Neural cell (in vitro differentiated cells): Measurements from ENCODE around the gene CPO. TPM values are rescaled to one million over a fixed set of nuclear protein-coding genes. Genes with fewer than 3 reads are reported as not detected.

Source experiments
- H2AFZ ChIP-seq: fragments of 200-600, 300-800 bp; sonication (generic), shearing (Covaris generic); 2 replicates; pipeline ENCODE4 v1.6.0; 2014; ENCODE audit warnings: low read depth, mild to moderate bottlenecking, antibody characterized with exemption, low read length, moderate library complexity
- H3F3A ChIP-seq: fragments of 200-600 bp; shearing (Covaris generic); 2 replicates; pipeline ENCODE4 v1.6.1; 2016; ENCODE audit warnings: mild to moderate bottlenecking, moderate library complexity, mixed read lengths, antibody characterized with exemption, low read length; ENCODE audit not compliant: insufficient read depth, poor library complexity, severe bottlenecking
- H3K27ac ChIP-seq: fragments of 200-600, 300-800 bp; sonication (generic), shearing (Covaris generic); 2 replicates; pipeline ENCODE4 v1.5.1; 2014; ENCODE audit warnings: mild to moderate bottlenecking, low read length, moderate library complexity
- H3K27me3 ChIP-seq: fragments of 300-800, 200-600 bp; sonication (generic), shearing (Covaris generic); 2 replicates; pipeline ENCODE4 v1.6.0; 2014; ENCODE audit warnings: mild to moderate bottlenecking, low read depth, low read length, moderate library complexity; ENCODE audit not compliant: insufficient read depth
- H3K36me3 ChIP-seq: fragments of 300-800, 200-600 bp; sonication (generic), shearing (Covaris generic); 2 replicates; pipeline ENCODE4 v1.5.1; 2014; ENCODE audit warnings: mild to moderate bottlenecking, antibody characterized with exemption, low read length, moderate library complexity; ENCODE audit not compliant: insufficient read depth
- H3K4me2 ChIP-seq: fragments of 300-800, 200-600 bp; sonication (generic), shearing (Covaris generic); 2 replicates; pipeline ENCODE4 v1.6.0; 2014; ENCODE audit warnings: mild to moderate bottlenecking, low read length
- H3K4me3 ChIP-seq: fragments of 300-800, 200-600 bp; sonication (generic), shearing (Covaris generic); 2 replicates; pipeline ENCODE4 v1.5.1; 2014; ENCODE audit warnings: mild to moderate bottlenecking, low read length, moderate library complexity
- H3K79me2 ChIP-seq: fragments of 200-600 bp; shearing (Covaris generic); replicated peaks from 2 replicates; pipeline ENCODE4 v1.6.0; 2014; ENCODE audit warnings: mild to moderate bottlenecking, low read length, moderate library complexity; ENCODE audit not compliant: insufficient read depth
- H3K9ac ChIP-seq: fragments of 300-800, 200-600 bp; sonication (generic), shearing (Covaris generic); 2 replicates; pipeline ENCODE4 v1.6.1; 2016; ENCODE audit warnings: mild to moderate bottlenecking, low read length, mixed read lengths
- H3K9me2 ChIP-seq: fragments of 200-600 bp; shearing (Covaris generic); 2 replicates; pipeline ENCODE4 v1.6.1; 2016; ENCODE audit warnings: mild to moderate bottlenecking, low read length, mixed read lengths; ENCODE audit not compliant: insufficient read depth
- H3K9me3 ChIP-seq: fragments of 200-600, 300-800 bp; sonication (generic), shearing (Covaris generic); 2 replicates; pipeline ENCODE4 v1.6.1; 2016; ENCODE audit warnings: mild to moderate bottlenecking, mixed run types, low read length, moderate library complexity, mixed read lengths
- H4K20me1 ChIP-seq: fragments of 200-600 bp; shearing (Covaris generic); 2 replicates; pipeline ENCODE4 v1.6.1; 2016; ENCODE audit warnings: mild to moderate bottlenecking, mixed run types; ENCODE audit not compliant: insufficient read depth
- CTCF ChIP-seq: fragments of 450-650 bp; IDR thresholded peaks from 2 replicates; pipeline ENCODE4 v1.5.1; 2014; ENCODE audit warnings: antibody characterized with exemption, mild to moderate bottlenecking, moderate library complexity; ENCODE audit not compliant: poor library complexity, severe bottlenecking
- EP300 ChIP-seq: fragments of 450-650 bp; conservative IDR thresholded peaks from 2 replicates; pipeline ENCODE4 v1.6.1; 2014; ENCODE audit warnings: antibody characterized with exemption, mild to moderate bottlenecking, moderate library complexity; ENCODE audit not compliant: poor library complexity, severe bottlenecking
- EZH2 ChIP-seq: fragments of 200-600, 300-800 bp; shearing (Covaris generic), sonication (generic); IDR thresholded peaks from 2 replicates; pipeline ENCODE4 v1.6.1; 2014; ENCODE audit warnings: antibody characterized with exemption, low read length, borderline replicate concordance, mild to moderate bottlenecking; ENCODE audit not compliant: insufficient read depth, poor library complexity, severe bottlenecking
- MXI1 ChIP-seq: fragments of 450-650 bp; conservative IDR thresholded peaks from 2 replicates; pipeline ENCODE4 v1.6.1; 2014; ENCODE audit warnings: antibody characterized with exemption, mild to moderate bottlenecking; ENCODE audit not compliant: poor library complexity, severe bottlenecking
- POLR2AphosphoS5 ChIP-seq: IDR thresholded peaks from 2 replicates; pipeline ENCODE4 v1.6.1; 2012
- RAD21 ChIP-seq: fragments of 450-650 bp; conservative IDR thresholded peaks from 2 replicates; pipeline ENCODE4 v1.6.1; 2014; ENCODE audit warnings: antibody characterized with exemption, mild to moderate bottlenecking, moderate library complexity
- REST ChIP-seq: IDR thresholded peaks from 2 replicates; pipeline ENCODE4 v1.6.1; 2012; ENCODE audit warnings: borderline replicate concordance
- SMC3 ChIP-seq: fragments of 450-650 bp; conservative IDR thresholded peaks from 2 replicates; pipeline ENCODE4 v1.6.1; 2014; ENCODE audit warnings: antibody characterized with exemption, mild to moderate bottlenecking, moderate library complexity; ENCODE audit not compliant: poor library complexity
- TAF1 ChIP-seq: IDR thresholded peaks from 2 replicates; pipeline ENCODE4 v1.6.1; 2012; ENCODE audit warnings: low read depth
- polyA minus RNA-seq: library from RNA; depleted of rRNA, polyadenylated mRNA; stranded (reverse); fragments of >200 nt; gene quantifications from 2 replicates; pipeline ENCODE4 v1.2.3, GENCODE V29; 2014
- polyA plus RNA-seq: library from polyadenylated mRNA; depleted of rRNA; stranded (reverse); fragments of >200 nt; gene quantifications from 2 replicates; pipeline ENCODE4 v1.2.3, GENCODE V29; 2014

The CPO gene
- polyA plus RNA-seq (0.60 and 1.2 TPM in 2 replicates), polyA minus RNA-seq (0.69 TPM in 1 of 2 replicates, not detected in the other)

- no peaks in the 10 kb centered on the region for H3K36me3 ChIP-seq
- H3K4me2 ChIP-seq, result no peak within 1 kb of the TSS
- no peak within 1 kb of the TSS for H3K27ac ChIP-seq
- no peaks in the 10 kb centered on the region for H3F3A ChIP-seq
- no peaks in the 10 kb centered on the region for H3K9me3 ChIP-seq
- H3K79me2 ChIP-seq, result no peaks in the 10 kb centered on the region
- H3K9ac ChIP-seq, result no peak within 1 kb of the TSS
- no peak within 1 kb of the TSS for H2AFZ ChIP-seq
- no peaks in the 10 kb centered on the region for H4K20me1 ChIP-seq
- no peaks in the 10 kb centered on the region for H3K27me3 ChIP-seq
- H3K4me3 ChIP-seq, result no peak within 1 kb of the TSS
- TF ChIP-seq POLR2AphosphoS5 (no peak), EZH2 (no peak), SMC3 (no peak), MXI1 (no peak), EP300 (no peak), TAF1 (no peak), RAD21 (no peak), REST (no peak), CTCF (no peak)
- H3K9me2 ChIP-seq, result no peaks in the 10 kb centered on the region
These were observed at the start of gene CPO for GRCh38 chr2:206939340-206939739. Gene CPO, plus strand, starts transcription at chr2:206939518. Its CDS starts 82 bp downstream, at chr2:206939600.

- Histone ChIP-seq H3K36me3 (no peaks in the 10 kb centered on the region), H4K20me1 (no peaks in the 10 kb centered on the region), H3K4me2 (no peak overlapping the region), H3F3A (no peaks in the 10 kb centered on the region), H3K9ac (no peak overlapping the region), H3K9me2 (no peaks in the 10 kb centered on the region), H3K4me3 (no peak overlapping the region), H3K27ac (no peak overlapping the region), H2AFZ (no peak overlapping the region), H3K9me3 (no peaks in the 10 kb centered on the region), H3K79me2 (no peaks in the 10 kb centered on the region), H3K27me3 (no peaks in the 10 kb centered on the region)
- no peak for TF ChIP-seq EZH2
- no peak for TF ChIP-seq TAF1
- TF ChIP-seq MXI1, result no peak
- TF ChIP-seq SMC3, result no peak
- TF ChIP-seq RAD21, result no peak
- no peak for TF ChIP-seq REST
These were observed 49.1 kb upstream of the CPO start for GRCh38 chr2:206890179-206890578.
